Amniotic epithelial cell (primary cell): ENCODE data around the gene TMEM37.
"Not testable (repeated sequence)": the region's sequence is repeated elsewhere in the genome, so short reads cannot be mapped to it uniquely, and the experiment has no call there.

ENCODE experiments used
- DNase-seq: peaks from one replicate; pipeline ENCODE4 v3.0.0-alpha.2; 2010; ENCODE audit warnings: low read depth

The TMEM37 gene

GRCh38 chr2:119431155-119431975 is at the start of gene TMEM37:
Gene TMEM37 (plus strand): TSS chr2:119431854. CDS start chr2:119431904, 50 bp downstream.
- DNase-seq = peak; percentile 83

GRCh38 chr2:119383410-119384140 is 48.1 kb upstream of the TMEM37 start:
- DNase-seq = no peak

- no peak for DNase-seq
Observed at GRCh38 chr2:119384971-119385370, 46.7 kb upstream of the TMEM37 start.

- no peak for DNase-seq
Observed at GRCh38 chr2:119385466-119385865, 46.2 kb upstream of the TMEM37 start.

GRCh38 chr2:119387381-119388129 is 44.1 kb upstream of the TMEM37 start:
- peak; percentile 40 for DNase-seq

GRCh38 chr2:119389615-119390306 is 41.9 kb upstream of the TMEM37 start:
- DNase-seq = peak; percentile 26

GRCh38 chr2:119393971-119394748 is 37.5 kb upstream of the TMEM37 start:
- no peak for DNase-seq

GRCh38 chr2:119397196-119397595 is 34.5 kb upstream of the TMEM37 start:
- no peak for DNase-seq

- no peak for DNase-seq
Observed at GRCh38 chr2:119402106-119402505, 29.5 kb upstream of the TMEM37 start.

- DNase-seq = peak; percentile 31
Observed at GRCh38 chr2:119402645-119403560, 28.8 kb upstream of the TMEM37 start.

GRCh38 chr2:119403618-119404017 is 28.0 kb upstream of the TMEM37 start:
- not testable (repeated sequence) for DNase-seq

GRCh38 chr2:119405151-119405550 is 26.5 kb upstream of the TMEM37 start:
- DNase-seq = no peak

GRCh38 chr2:119407430-119408220 is 24.0 kb upstream of the TMEM37 start:
- DNase-seq = peak; percentile 55

GRCh38 chr2:119408221-119408619 is 23.4 kb upstream of the TMEM37 start:
- no peak for DNase-seq

- DNase-seq = no peak
Observed at GRCh38 chr2:119409506-119409905, 22.1 kb upstream of the TMEM37 start.

- DNase-seq = no peak
Observed at GRCh38 chr2:119414894-119415293, 16.8 kb upstream of the TMEM37 start.

- DNase-seq = no peak
Observed at GRCh38 chr2:119415630-119416029, 16.0 kb upstream of the TMEM37 start.

- no peak for DNase-seq
Observed at GRCh38 chr2:119416299-119416923, 15.2 kb upstream of the TMEM37 start.

GRCh38 chr2:119417908-119418307 is 13.7 kb upstream of the TMEM37 start:
- DNase-seq = no peak
